Ishikawa (cell line): ENCODE data around the gene ACSS1.

ENCODE experiments used
- MAX ChIP-seq: IDR thresholded peaks from 2 replicates; pipeline ENCODE4 v1.6.1; 2012
- TCF12 ChIP-seq: IDR thresholded peaks from 2 replicates; pipeline ENCODE4 v1.6.1; 2012; ENCODE audit warnings: low read depth
- ZBTB7A ChIP-seq: IDR thresholded peaks from 2 replicates; pipeline ENCODE4 v1.6.1; 2012; ENCODE audit warnings: low read depth

- no peak for TF ChIP-seq ZBTB7A
- TF ChIP-seq TCF12: no peak
- no peak for TF ChIP-seq MAX
These were observed 24.5 kb downstream of the ACSS1 start for GRCh38 chr20:25033265-25033923.
